OCI-LY7 (cell line): ENCODE data around the gene ZNF570.

Experiments used
- EZH2phosphoT487 ChIP-seq: fragments of 200-600 bp; sonication (generic); IDR thresholded peaks from 2 replicates; pipeline ENCODE4 v1.6.1; 2018; ENCODE audit warnings: low read depth, borderline replicate concordance, mild to moderate bottlenecking, mixed run types, antibody characterized with exemption, low read length, moderate library complexity, mixed read lengths
- TF ChIP-seq, protein P1 (sequence below): fragments of 200-600 bp; sonication (generic); conservative IDR thresholded peaks from 2 replicates; pipeline ENCODE4 v1.5.1; 2014; ENCODE audit warnings: mild to moderate bottlenecking, antibody characterized with exemption, low read length, moderate library complexity, mixed read lengths

DNA sequence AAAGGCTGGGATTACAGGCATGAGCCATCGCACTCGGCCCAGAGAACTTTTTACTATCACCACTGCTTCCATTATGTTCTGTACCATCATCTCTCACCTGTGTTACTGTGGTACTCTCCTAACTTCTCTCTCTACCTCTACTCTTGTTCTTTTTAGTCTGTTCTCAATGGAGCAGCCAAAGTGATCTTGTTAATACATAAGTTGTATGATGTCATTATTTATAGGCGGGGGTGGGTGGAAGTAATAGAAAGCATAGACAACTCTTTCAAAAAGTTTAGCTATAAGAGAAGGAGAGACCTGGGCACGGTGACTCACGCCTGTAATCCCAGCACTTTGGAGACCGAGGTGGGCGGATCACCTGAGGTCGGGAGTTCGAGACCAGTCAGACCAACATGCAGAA lies 3.0 kb downstream of the ZNF570 start:
- TF ChIP-seq, protein P1, sequence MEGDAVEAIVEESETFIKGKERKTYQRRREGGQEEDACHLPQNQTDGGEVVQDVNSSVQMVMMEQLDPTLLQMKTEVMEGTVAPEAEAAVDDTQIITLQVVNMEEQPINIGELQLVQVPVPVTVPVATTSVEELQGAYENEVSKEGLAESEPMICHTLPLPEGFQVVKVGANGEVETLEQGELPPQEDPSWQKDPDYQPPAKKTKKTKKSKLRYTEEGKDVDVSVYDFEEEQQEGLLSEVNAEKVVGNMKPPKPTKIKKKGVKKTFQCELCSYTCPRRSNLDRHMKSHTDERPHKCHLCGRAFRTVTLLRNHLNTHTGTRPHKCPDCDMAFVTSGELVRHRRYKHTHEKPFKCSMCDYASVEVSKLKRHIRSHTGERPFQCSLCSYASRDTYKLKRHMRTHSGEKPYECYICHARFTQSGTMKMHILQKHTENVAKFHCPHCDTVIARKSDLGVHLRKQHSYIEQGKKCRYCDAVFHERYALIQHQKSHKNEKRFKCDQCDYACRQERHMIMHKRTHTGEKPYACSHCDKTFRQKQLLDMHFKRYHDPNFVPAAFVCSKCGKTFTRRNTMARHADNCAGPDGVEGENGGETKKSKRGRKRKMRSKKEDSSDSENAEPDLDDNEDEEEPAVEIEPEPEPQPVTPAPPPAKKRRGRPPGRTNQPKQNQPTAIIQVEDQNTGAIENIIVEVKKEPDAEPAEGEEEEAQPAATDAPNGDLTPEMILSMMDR: no peak
- TF ChIP-seq EZH2phosphoT487: no peak
